ENCODE measurements around the gene RTN4RL1. TPM values are rescaled to one million over a fixed set of nuclear protein-coding genes. Genes with fewer than 3 reads are reported as not detected.
A peak's percentile ranks its signal among the peaks of the same experiment; 100 is the strongest.

RTN4RL1 gene, protein sequence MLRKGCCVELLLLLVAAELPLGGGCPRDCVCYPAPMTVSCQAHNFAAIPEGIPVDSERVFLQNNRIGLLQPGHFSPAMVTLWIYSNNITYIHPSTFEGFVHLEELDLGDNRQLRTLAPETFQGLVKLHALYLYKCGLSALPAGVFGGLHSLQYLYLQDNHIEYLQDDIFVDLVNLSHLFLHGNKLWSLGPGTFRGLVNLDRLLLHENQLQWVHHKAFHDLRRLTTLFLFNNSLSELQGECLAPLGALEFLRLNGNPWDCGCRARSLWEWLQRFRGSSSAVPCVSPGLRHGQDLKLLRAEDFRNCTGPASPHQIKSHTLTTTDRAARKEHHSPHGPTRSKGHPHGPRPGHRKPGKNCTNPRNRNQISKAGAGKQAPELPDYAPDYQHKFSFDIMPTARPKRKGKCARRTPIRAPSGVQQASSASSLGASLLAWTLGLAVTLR
- total RNA-seq = 3.7 TPM

DNA sequence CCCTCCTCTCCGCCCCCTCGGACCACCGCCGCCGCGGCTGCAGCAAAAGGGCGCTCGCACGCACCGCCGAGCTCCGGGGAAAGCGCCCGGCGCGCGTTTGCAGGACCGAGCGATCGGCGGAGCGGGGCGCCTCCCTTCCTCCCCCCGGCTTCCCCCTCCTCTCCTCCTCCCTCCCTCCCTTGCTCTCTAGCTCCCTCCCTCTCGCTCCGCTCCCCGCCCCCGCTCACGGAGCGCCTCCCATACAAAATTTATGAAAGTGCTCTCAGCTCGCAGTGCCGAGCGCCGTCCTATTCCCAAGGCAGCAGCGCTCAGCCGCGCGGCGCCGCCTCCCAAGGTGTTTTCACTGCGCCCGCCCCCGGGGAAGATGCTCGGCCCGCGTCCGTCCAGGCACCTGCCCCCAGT lies at the start of gene RTN4RL1:
Gene RTN4RL1, minus strand, starts transcription at position 115 of the 402 bp plus-strand sequence. CDS start 469 bp downstream, outside the sequence.
- Histone ChIP-seq H3K4me3 (peak within 1 kb of the TSS; percentile 60 to 64), H3K27me3 (no peaks in the 10 kb centered on the region), H3K27ac (peak within 1 kb of the TSS; percentile 80), H3K4me1 (peaks cover 39% of the 10 kb centered on the region), H3K36me3 (no peaks in the 10 kb centered on the region), H3K9me3 (no peaks in the 10 kb centered on the region)
- no peak for DNase-seq (ENCODE audit: extremely low spot score in 2 of 2)
- intact Hi-C loops (cut with DNase I) = loop anchor here (1.0 kb wide), 1 partner anchor 116 kb away; no protein-coding TSS in a partner anchor
- TF ChIP-seq POLR2AphosphoS5 (IDR thresholded peaks at IDR 0.05; ENCODE audit: insufficient read depth in 1 of 2, low read depth in 1 of 2) (peak in 1 of 2 donors; percentile 62), POLR2A (IDR thresholded peaks at IDR 0.05) (no peak)

DNA sequence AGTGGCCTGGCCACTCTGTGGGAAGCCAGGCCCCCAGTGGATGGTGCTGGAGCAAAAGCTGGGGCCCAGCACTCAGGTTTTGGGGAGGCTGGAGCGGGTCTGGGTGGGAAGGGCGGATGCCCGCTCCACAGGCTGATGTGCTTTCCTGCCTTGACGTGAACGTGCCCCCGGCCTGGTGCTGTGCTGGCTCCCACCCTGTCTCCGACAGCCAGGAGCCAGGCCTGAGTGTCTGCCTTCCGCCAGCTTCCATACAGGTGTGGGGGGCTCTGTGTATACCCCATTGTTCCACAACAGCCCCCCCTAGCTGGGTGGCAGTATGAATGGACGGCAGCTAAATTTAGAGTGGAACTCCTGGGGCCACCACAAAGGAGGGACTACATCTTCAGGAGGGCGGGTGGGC lies 49.8 kb upstream of the RTN4RL1 start:
- peaks cover 39% of the 10 kb centered on the region for H3K4me1 ChIP-seq
- no peak for DNase-seq (ENCODE audit: extremely low spot score in 2 of 2)
- peaks cover 0 to 16% of the 10 kb centered on the region in 2 donors for H3K36me3 ChIP-seq
- H3K4me3 ChIP-seq = no peak overlapping the region
- intact Hi-C loops (cut with DNase I) = no loop called here
- H3K27ac ChIP-seq = peak overlapping the region; percentile 82
- TF ChIP-seq POLR2AphosphoS5 (IDR thresholded peaks at IDR 0.05; ENCODE audit: insufficient read depth in 1 of 2, low read depth in 1 of 2) (no peak), POLR2A (IDR thresholded peaks at IDR 0.05) (no peak)
- TF ChIP-seq, protein P1, sequence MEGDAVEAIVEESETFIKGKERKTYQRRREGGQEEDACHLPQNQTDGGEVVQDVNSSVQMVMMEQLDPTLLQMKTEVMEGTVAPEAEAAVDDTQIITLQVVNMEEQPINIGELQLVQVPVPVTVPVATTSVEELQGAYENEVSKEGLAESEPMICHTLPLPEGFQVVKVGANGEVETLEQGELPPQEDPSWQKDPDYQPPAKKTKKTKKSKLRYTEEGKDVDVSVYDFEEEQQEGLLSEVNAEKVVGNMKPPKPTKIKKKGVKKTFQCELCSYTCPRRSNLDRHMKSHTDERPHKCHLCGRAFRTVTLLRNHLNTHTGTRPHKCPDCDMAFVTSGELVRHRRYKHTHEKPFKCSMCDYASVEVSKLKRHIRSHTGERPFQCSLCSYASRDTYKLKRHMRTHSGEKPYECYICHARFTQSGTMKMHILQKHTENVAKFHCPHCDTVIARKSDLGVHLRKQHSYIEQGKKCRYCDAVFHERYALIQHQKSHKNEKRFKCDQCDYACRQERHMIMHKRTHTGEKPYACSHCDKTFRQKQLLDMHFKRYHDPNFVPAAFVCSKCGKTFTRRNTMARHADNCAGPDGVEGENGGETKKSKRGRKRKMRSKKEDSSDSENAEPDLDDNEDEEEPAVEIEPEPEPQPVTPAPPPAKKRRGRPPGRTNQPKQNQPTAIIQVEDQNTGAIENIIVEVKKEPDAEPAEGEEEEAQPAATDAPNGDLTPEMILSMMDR (IDR thresholded peaks at IDR 0.05) = no peak
- no peaks in the 10 kb centered on the region for H3K9me3 ChIP-seq
- no peaks in the 10 kb centered on the region for H3K27me3 ChIP-seq

DNA sequence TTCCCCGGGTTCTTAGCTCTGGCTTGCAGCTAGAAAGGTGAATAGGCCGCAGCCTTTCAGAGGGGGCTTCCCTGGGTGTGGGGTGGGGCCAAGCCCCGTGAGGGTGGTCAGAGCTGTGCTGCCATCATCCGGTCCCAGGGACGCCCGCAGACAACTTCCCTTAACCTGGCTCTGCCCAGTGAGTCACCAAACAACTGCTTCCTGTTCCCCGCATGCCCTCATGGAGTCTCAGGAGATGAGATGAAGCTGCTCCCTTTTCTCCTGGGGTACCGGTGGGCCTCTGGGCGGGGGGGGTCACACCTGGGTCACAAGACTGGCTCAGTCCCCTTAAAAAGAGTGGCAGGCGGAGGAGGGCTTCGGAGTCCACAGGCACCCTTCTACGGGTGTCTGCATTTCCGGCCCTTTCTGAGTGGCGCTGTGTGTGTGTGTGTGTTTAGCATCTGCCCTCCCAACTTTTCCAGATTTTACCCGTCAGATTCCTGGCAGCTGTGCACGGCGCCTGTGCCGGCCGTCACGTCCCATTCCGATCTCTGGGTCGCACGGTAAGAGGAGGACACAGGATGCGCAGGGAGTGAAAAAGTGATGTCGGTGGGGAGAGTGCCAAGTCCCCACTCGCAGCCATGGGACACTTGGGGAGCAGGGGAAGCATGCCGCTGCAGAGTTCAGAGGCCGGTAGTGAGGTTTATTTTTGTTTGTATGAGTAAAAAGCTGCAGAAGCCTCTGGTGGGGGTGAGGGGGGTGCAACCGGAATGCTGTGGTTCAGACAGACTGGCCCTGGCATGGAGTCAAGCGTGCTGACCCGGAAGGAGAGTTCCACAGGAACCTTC lies 46.5 kb upstream of the RTN4RL1 start:
- no peak for DNase-seq (ENCODE audit: extremely low spot score in 2 of 2)
- H3K4me3 ChIP-seq = peak overlapping the region in 1 of 2 donors; percentile 3
- peaks cover 59% of the 10 kb centered on the region for H3K4me1 ChIP-seq
- H3K9me3 ChIP-seq = no peaks in the 10 kb centered on the region
- H3K36me3 ChIP-seq = no peaks in the 10 kb centered on the region
- H3K27me3 ChIP-seq = no peaks in the 10 kb centered on the region
- TF ChIP-seq POLR2A (IDR thresholded peaks at IDR 0.05) (no peak), POLR2AphosphoS5 (IDR thresholded peaks at IDR 0.05; ENCODE audit: insufficient read depth in 1 of 2, low read depth in 1 of 2) (peak in 1 of 2 donors; percentile 82)
- TF ChIP-seq, protein P1 (IDR thresholded peaks at IDR 0.05) = no peak
- peak overlapping the region; percentile 82 for H3K27ac ChIP-seq
- intact Hi-C loops (cut with DNase I) = no loop called here

DNA sequence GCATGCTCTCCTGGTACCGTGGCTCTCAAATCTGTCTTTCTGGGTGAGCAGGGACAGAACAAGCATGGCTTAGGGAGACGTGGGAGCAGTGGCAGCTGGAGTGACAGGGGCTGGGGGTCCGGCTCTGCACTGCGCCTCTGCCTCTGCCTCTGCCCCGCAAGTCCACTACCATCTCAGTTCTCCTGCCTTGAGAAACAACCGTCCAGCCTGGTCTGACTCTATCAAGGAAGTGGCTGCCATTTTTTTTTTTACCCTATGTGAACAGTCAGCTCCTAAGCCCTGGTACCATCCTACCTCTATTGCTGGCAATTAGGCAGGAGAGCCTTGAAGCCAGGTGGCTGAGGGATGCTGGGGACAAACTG lies 45.9 kb upstream of the RTN4RL1 start:
- no peaks in the 10 kb centered on the region for H3K9me3 ChIP-seq
- H3K27me3 ChIP-seq = no peaks in the 10 kb centered on the region
- H3K36me3 ChIP-seq = no peaks in the 10 kb centered on the region
- no peak overlapping the region for H3K4me3 ChIP-seq
- intact Hi-C loops (cut with DNase I) = no loop called here
- TF ChIP-seq, protein P1 (IDR thresholded peaks at IDR 0.05) = no peak
- TF ChIP-seq POLR2AphosphoS5 (IDR thresholded peaks at IDR 0.05; ENCODE audit: insufficient read depth in 1 of 2, low read depth in 1 of 2) = no peak
- TF ChIP-seq POLR2A (IDR thresholded peaks at IDR 0.05) = no peak
- peaks cover 59% of the 10 kb centered on the region for H3K4me1 ChIP-seq
- no peak for DNase-seq (ENCODE audit: extremely low spot score in 2 of 2)
- peak overlapping the region; percentile 82 for H3K27ac ChIP-seq

DNA sequence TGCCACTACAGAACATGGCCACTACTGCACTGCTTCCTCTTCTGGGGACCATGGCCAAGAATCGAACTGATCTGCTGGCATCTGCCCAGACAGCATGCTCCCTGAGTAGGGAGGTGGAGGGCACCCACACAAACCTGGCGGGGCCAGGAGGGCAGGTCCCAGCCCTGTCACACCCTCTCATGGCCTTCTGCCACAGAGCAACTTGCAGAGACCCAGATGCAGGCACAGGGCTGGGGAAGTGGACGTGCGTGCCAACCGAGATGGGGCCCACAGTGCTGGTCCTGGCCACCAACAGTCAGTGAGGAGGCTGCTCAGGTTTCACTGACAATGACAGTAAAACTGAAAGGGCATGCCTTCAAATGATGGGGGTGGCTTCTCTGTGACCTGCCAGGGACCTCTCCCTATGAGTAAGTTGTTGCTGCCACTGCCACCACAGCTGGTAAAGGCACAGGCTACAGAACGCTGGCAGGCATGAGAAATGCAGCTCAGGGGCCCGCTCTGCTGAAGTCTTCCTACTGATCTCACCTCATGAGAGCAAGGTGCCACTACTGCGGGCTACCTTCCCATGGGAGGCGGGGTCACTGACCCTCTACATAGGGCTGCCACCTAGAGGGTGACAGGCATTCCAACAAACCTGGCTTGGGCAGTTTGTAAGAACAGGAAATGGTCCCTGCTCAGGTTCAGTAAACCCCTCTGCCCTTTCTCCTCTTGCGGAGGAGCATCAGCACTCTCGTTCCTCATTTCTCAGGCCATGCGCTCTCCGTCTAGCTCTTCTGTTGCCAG lies 45.3 kb upstream of the RTN4RL1 start:
- peaks cover 59% of the 10 kb centered on the region for H3K4me1 ChIP-seq

More for the DNA sequence above, 45.3 kb upstream of the RTN4RL1 start:
- H3K9me3 ChIP-seq = no peaks in the 10 kb centered on the region
- TF ChIP-seq POLR2A (IDR thresholded peaks at IDR 0.05) (no peak), POLR2AphosphoS5 (IDR thresholded peaks at IDR 0.05; ENCODE audit: insufficient read depth in 1 of 2, low read depth in 1 of 2) (no peak)
- TF ChIP-seq, protein P1 (IDR thresholded peaks at IDR 0.05) = no peak
- intact Hi-C loops (cut with DNase I) = no loop called here
- no peaks in the 10 kb centered on the region for H3K27me3 ChIP-seq
- no peak for DNase-seq (ENCODE audit: extremely low spot score in 2 of 2)
- H3K27ac ChIP-seq = peak overlapping the region; percentile 82
- no peak overlapping the region for H3K4me3 ChIP-seq
- no peaks in the 10 kb centered on the region for H3K36me3 ChIP-seq

All from vagina (tissue), 2 donors.